ENCODE data around the gene NR6A1. TPM values are rescaled to one million over a fixed set of nuclear protein-coding genes. Genes with fewer than 3 reads are reported as not detected.

NR6A1 gene
- total RNA-seq, 1 donor = 1.2 TPM

- TF ChIP-seq CTCF (IDR thresholded peaks at IDR 0.05; ENCODE audit: insufficient read depth, low read length) = no peak
- no peak for DNase-seq (ENCODE audit: low read depth)
- H3K4me3 ChIP-seq (ENCODE audit: low read depth, low read length) = no peak overlapping the region
These were observed 301.9 kb downstream of the NR6A1 start for GRCh38 chr9:124469011-124469832.

GRCh38 chr9:124468061-124468740, 302.9 kb downstream of the NR6A1 start:
- DNase-seq (ENCODE audit: low read depth) = no peak
- no peak for TF ChIP-seq CTCF (IDR thresholded peaks at IDR 0.05; ENCODE audit: insufficient read depth, low read length)
- no peak overlapping the region for H3K4me3 ChIP-seq (ENCODE audit: low read depth, low read length)

- no peak for TF ChIP-seq CTCF (IDR thresholded peaks at IDR 0.05; ENCODE audit: insufficient read depth, low read length)
- no peak for DNase-seq (ENCODE audit: low read depth)
These were observed 303.6 kb downstream of the NR6A1 start for GRCh38 chr9:124467410-124468060.

More at GRCh38 chr9:124467410-124468060, 303.6 kb downstream of the NR6A1 start:
- no peak overlapping the region for H3K4me3 ChIP-seq (ENCODE audit: low read depth, low read length)

Small RNA genes within 50 kb of the gene (small RNA-seq; reads per million reads assigned to genes)
- gene MIR181A2 = 265 reads per million, percentile 98 among the genes with 10 or more reads in this experiment
- gene MIR181B2 = 661 reads per million, percentile 99 among the genes with 10 or more reads in this experiment
- gene RN7SL302P = not detected

Other genes starting within 250 kb of the NR6A1 start
- gene OLFML2A, start 5.8 kb upstream of the NR6A1 start, total RNA-seq (ENCODE audit: low replicate concordance) = 1.7 and 13.7 TPM in 2 replicates
- not detected in 2 replicates for gene WDR38, start 82.1 kb upstream of the NR6A1 start, total RNA-seq (ENCODE audit: low replicate concordance)
- 356 and 2,683 TPM in 2 replicates for gene RPL35, start 90.6 kb upstream of the NR6A1 start, total RNA-seq (ENCODE audit: low replicate concordance)
- gene ARPC5L, start 90.8 kb upstream of the NR6A1 start, total RNA-seq (ENCODE audit: low replicate concordance) = 19.6 and 21.3 TPM in 2 replicates
- 13.9 and 53.1 TPM in 2 replicates for gene GOLGA1, start 169.8 kb upstream of the NR6A1 start, total RNA-seq (ENCODE audit: low replicate concordance)

All from fibroblast of the aortic adventitia (primary cell).